Cardiac muscle cell (in vitro differentiated cells and primary cell): ENCODE measurements around the gene LRRC49. TPM values are rescaled to one million over a fixed set of nuclear protein-coding genes. Genes with fewer than 3 reads are reported as not detected.

ENCODE experiments used
- DNase-seq, 2 donors: peaks; one replicate each; pipeline versions ENCODE4 v3.0.0 to v3.0.0-alpha.2; 2010 to 2017; ENCODE audit warnings: low read depth in 1 of 2, low spot score in 1 of 2
- H3K27ac ChIP-seq: fragments of 200-600 bp; sonication (generic); 2 replicates; pipeline ENCODE4 v1.5.1; 2016
- H3K27me3 ChIP-seq: fragments of 200-600 bp; sonication (generic); 2 replicates; pipeline ENCODE4 v1.6.0; 2016; ENCODE audit warnings: control low read depth
- H3K36me3 ChIP-seq: fragments of 200-600 bp; sonication (generic); 2 replicates; pipeline ENCODE4 v1.5.1; 2016; ENCODE audit warnings: control low read depth
- H3K4me1 ChIP-seq: fragments of 200-600 bp; sonication (generic); 2 replicates; pipeline ENCODE4 v1.8.1; 2017; ENCODE audit warnings: low read depth, mild to moderate bottlenecking, mixed run types
- H3K4me3 ChIP-seq: fragments of 200-600 bp; sonication (generic); 2 replicates; pipeline ENCODE4 v1.5.1; 2016; ENCODE audit warnings: mild to moderate bottlenecking
- H3K9me3 ChIP-seq: fragments of 200-600 bp; sonication (generic); 2 replicates; pipeline ENCODE4 v1.5.1; 2017; ENCODE audit warnings: low read depth, mild to moderate bottlenecking, control low read depth
- CTCF ChIP-seq: IDR thresholded peaks from 2 replicates; pipeline ENCODE4 v1.5.1; 2012; ENCODE audit warnings: low read depth, mild to moderate bottlenecking, low read length
- polyA plus RNA-seq: library from polyadenylated mRNA; unstranded; fragments of >200 nt; fragmentation: Nextera tagmentation; extraction: Ambion mirVana; gene quantifications from 2 replicates; pipeline ENCODE4 v1.2.1, GENCODE V29; 2016
- total RNA-seq: library from RNA; depleted of rRNA; stranded (reverse); fragments of >200 nt; gene quantifications from 2 replicates; pipeline ENCODE4 v1.2.3, GENCODE V29; 2016

LRRC49 gene
- total and polyA plus RNA-seq, 2 experiments from 2014 or later: 11.6 to 12.5 TPM

GRCh38 chr15:71079208-71080044 lies 186.8 kb downstream of the LRRC49 start:
- Histone ChIP-seq H3K27ac (no peak overlapping the region), H3K27me3 (no peaks in the 10 kb centered on the region), H3K36me3 (no peaks in the 10 kb centered on the region), H3K4me3 (no peak overlapping the region), H3K4me1 (no peaks in the 10 kb centered on the region), H3K9me3 (no peaks in the 10 kb centered on the region)
- peak in 1 of 2 donors; percentile 82 for DNase-seq
- TF ChIP-seq CTCF: no peak

- no peak overlapping the region for H3K4me3 ChIP-seq
- no peaks in the 10 kb centered on the region for H3K4me1 ChIP-seq
- H3K36me3 ChIP-seq: no peaks in the 10 kb centered on the region
- no peak for TF ChIP-seq CTCF
- no peaks in the 10 kb centered on the region for H3K9me3 ChIP-seq
- no peak overlapping the region for H3K27ac ChIP-seq
- no peak for DNase-seq
- no peaks in the 10 kb centered on the region for H3K27me3 ChIP-seq
Measured at GRCh38 chr15:71080166-71080565, 187.5 kb downstream of the LRRC49 start.

DNA sequence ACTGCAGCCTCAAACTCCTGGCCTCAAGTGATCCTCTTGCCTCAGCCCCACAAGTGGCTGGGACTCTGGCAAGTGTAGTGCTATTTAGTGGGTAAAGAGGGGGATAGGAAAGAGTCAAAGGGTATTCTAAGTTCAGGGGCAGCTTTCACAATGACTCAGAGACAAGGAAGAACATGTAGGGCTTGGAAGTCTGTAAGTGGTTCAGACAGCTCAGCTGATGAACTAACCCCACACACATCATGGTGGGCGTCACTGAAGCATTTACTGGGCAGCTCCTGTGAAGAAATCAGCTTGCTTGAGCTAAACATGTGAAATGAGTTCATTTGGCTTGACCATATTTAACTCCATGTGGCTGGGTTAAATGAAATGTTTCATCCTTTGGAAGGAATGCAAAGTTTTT lies 188.1 kb downstream of the LRRC49 start:
- Histone ChIP-seq H3K36me3 (no peaks in the 10 kb centered on the region), H3K4me1 (no peaks in the 10 kb centered on the region), H3K27me3 (no peaks in the 10 kb centered on the region), H3K9me3 (no peaks in the 10 kb centered on the region), H3K4me3 (no peak overlapping the region), H3K27ac (no peak overlapping the region)
- TF ChIP-seq CTCF: no peak
- DNase-seq: peak in 1 of 2 donors; percentile 84

- no peak for TF ChIP-seq CTCF
- Histone ChIP-seq H3K4me3 (no peak overlapping the region), H3K4me1 (no peaks in the 10 kb centered on the region), H3K27ac (no peak overlapping the region), H3K27me3 (no peaks in the 10 kb centered on the region), H3K36me3 (no peaks in the 10 kb centered on the region), H3K9me3 (no peaks in the 10 kb centered on the region)
- DNase-seq: no peak
Measured at GRCh38 chr15:71082803-71083202, 190.2 kb downstream of the LRRC49 start.

DNA sequence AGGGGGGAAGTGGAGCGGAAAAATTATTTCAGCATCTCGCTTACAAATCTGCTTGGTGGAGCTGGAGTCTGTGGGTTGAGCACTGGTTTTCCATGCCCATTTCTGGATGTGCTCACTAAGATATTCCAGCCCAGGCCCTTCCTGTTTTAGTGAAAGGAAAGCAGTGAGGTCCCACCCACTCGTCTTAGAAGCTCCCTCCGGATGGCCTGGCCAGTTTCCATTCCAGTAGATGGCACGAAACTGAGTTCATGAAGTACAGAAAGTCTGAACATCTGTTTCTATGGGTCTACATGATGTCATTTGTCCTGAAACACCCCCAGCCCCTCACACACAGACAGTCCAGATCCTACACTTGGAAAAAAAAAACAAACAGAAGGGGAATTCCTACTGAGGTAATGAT lies 190.7 kb downstream of the LRRC49 start:
- Histone ChIP-seq H3K27me3 (no peaks in the 10 kb centered on the region), H3K9me3 (no peaks in the 10 kb centered on the region), H3K36me3 (no peaks in the 10 kb centered on the region), H3K4me1 (no peaks in the 10 kb centered on the region), H3K4me3 (no peak overlapping the region), H3K27ac (no peak overlapping the region)
- TF ChIP-seq CTCF: no peak
- peak in 1 of 2 donors; percentile 65 for DNase-seq
